ENCODE data around the gene DNM1L.

GRCh38 chr12:32757157-32757556 is 78.1 kb downstream of the DNM1L start:
- TF ChIP-seq POLR2A (IDR thresholded peaks at IDR 0.05) (no peak), CTCF (IDR thresholded peaks at IDR 0.05) (no peak), POLR2AphosphoS5 (IDR thresholded peaks at IDR 0.05) (no peak)
